ENCODE results near the gene STEAP1B.
"Not testable (repeated sequence)": the region's sequence is repeated elsewhere in the genome, so short reads cannot be mapped to it uniquely, and the experiment has no call there.

Gene STEAP1B

GRCh38 chr7:22464299-22464698, 35.7 kb downstream of the STEAP1B start:
- FAIRE-seq (no peak), DNase-seq (ENCODE audit: insufficient read length, low spot score) (no peak)

- FAIRE-seq (no peak), DNase-seq (ENCODE audit: insufficient read length, low spot score) (no peak)
These were observed 39.5 kb downstream of the STEAP1B start for GRCh38 chr7:22460363-22460988.

GRCh38 chr7:22457471-22457870, 42.5 kb downstream of the STEAP1B start:
- DNase-seq (ENCODE audit: insufficient read length, low spot score): no peak
- FAIRE-seq: no peak

GRCh38 chr7:22454446-22454845, 45.5 kb downstream of the STEAP1B start:
- FAIRE-seq: no peak
- no peak for DNase-seq (ENCODE audit: insufficient read length, low spot score)

GRCh38 chr7:22452960-22453558, 46.9 kb downstream of the STEAP1B start:
- DNase-seq (ENCODE audit: insufficient read length, low spot score) (no peak), FAIRE-seq (no peak)

GRCh38 chr7:22452142-22452959, 47.6 kb downstream of the STEAP1B start:
- FAIRE-seq: no peak
- DNase-seq (ENCODE audit: insufficient read length, low spot score): peak; percentile 18

- DNase-seq (ENCODE audit: insufficient read length, low spot score); FAIRE-seq: not testable (repeated sequence)
These were observed 50.0 kb downstream of the STEAP1B start for GRCh38 chr7:22450013-22450412.

DNA sequence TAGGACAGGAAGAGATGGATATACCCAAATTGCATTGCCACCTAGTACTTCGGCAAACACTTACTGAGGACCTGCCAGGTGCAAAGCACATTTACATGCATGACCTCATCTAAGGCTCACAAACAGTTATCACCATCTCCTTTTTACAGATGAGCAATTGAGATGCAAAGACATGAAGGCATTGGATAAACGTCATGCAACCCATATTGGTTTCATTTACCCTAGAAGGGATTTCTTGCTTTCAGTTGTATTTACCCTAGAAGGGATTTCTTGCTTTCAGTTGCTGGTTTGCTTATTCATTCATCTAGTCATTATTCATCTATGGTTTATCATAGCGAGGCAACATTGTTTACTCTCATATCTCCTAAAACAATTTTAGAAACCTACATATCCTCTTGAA, 52.2 kb downstream of the STEAP1B start:
- DNase-seq (ENCODE audit: insufficient read length, low spot score): no peak
- FAIRE-seq: no peak

DNA sequence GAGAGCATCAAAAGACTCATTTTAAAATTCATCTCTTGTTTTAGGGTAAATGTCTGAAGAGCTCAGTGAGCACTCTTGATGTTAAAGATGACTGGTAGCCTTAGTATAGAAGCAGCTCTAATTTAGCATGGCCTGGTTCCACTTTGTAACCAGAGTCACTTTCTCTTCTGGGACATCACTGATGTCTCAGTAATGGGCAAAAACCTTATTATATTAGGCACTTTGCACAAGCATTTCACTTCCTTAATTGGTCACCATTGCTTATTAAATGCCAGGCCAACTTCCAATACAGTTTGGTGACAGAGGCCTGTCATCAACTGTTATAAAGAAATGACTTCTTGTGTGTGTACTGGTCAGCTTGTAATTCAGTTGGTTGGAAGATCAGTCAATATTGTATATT, 53.0 kb downstream of the STEAP1B start:
- FAIRE-seq (no peak), DNase-seq (ENCODE audit: insufficient read length, low spot score) (no peak)

DNA sequence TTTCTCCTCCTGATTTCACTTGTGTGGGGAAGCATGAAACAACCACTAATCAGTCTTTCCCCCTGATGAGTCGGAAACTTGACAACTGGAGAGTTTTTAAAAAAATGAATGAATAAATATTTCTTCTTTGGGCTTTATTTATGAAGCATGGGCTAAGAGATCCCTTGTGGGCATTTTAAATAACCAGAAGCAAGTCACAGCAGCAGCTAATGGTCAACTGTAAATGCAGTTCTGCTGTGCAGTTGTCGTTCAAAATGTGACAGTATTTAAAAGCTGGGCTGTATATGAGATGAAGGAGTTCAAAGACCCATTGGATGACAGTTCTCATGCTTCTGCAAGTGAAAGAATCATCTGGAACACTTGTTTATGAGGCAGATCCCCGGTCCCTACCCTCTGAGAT, 54.1 kb downstream of the STEAP1B start:
- DNase-seq (ENCODE audit: insufficient read length, low spot score) (no peak), FAIRE-seq (no peak)

DNA sequence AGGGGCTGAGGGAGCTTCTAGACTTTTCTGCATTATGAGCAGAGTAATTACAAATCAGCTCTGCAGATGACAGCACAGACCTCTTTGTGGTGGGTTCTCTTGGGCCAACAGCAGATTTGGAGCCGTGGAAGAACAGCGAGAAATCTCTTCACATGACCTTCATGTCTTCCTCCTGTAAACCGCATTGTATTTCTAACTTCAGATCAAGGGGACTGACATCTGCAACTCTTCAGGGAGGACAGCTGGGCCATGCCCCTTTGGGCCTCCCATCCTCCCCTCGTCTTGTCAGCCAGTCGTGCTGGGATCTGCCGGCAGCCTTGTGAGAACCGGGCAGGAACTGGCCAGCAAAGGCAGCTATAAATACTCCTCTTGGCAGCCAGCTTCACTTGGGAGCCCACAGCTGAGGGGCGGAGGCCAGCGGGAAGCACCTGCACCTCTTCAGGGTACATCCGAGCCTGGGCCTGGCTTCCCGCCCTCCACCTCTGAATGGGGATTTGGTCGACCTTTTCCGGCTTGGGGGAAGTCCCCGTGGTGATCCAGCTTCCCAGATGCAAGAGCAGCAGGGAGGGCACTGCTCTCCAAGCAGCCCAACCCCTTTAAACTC, 54.7 kb downstream of the STEAP1B start:
- DNase-seq (ENCODE audit: insufficient read length, low spot score) (no peak), FAIRE-seq (no peak)

GRCh38 chr7:22444181-22444971, 55.6 kb downstream of the STEAP1B start:
- FAIRE-seq (no peak), DNase-seq (ENCODE audit: insufficient read length, low spot score) (no peak)

GRCh38 chr7:22443370-22444180, 56.4 kb downstream of the STEAP1B start:
- no peak for FAIRE-seq
- DNase-seq (ENCODE audit: insufficient read length, low spot score): peak; percentile 34

DNA sequence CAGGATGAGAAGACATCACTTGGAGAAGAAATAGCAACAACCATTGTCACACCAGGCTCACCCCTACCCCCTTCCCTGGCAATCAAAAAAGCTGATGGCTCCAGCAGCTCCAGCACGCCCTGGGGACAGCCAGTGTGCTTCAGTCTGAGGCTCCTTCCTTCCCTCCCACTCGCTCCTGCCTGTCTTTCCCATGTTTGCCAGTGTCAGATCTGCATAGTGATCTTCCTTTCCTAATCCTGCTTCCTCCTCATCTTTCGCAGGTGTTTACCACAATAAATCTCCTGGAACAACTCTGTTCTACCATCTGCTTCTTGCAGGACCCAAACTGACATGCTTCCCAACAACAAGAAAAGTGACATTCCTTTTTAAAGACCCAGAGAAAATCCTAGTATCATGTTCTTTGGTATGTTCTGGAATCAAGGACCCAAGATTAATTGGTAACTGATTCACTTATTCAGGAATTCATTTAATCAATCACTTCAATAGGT, 57.1 kb downstream of the STEAP1B start:
- FAIRE-seq: no peak
- DNase-seq (ENCODE audit: insufficient read length, low spot score): no peak

DNA sequence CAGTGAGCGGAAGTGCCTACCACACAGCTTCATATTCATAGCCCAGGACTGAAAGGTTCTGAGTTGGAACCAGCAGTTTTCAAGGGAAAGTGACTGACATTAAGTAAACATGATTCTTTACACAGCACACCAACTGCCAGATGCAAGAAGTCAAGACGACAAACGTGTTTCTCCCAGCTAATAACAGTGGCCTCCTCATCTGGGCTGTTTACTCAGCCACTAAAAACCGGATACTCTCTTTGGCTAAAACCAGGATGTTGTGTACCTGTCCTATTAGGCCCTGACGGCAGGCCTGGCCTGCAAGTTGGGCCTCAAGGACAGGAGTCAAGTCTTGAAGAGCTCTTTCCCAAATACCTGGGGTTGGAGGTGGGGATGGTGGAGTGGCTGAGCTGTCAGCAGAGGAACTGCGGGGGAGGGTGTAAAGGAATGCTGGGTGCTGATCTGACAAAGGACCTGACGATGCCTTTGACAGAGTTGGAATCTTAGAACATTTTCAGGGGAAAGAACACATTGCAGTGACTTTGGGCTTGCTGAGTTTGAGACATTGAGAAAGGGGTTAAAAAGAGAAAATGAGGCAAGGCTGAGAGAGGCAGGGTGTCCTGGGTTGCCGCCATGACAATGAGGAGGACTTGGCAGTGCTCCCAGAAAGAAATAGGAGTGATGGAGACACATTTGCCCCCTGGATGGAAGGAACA, 57.7 kb downstream of the STEAP1B start:
- DNase-seq (ENCODE audit: insufficient read length, low spot score) (no peak), FAIRE-seq (no peak)

DNA sequence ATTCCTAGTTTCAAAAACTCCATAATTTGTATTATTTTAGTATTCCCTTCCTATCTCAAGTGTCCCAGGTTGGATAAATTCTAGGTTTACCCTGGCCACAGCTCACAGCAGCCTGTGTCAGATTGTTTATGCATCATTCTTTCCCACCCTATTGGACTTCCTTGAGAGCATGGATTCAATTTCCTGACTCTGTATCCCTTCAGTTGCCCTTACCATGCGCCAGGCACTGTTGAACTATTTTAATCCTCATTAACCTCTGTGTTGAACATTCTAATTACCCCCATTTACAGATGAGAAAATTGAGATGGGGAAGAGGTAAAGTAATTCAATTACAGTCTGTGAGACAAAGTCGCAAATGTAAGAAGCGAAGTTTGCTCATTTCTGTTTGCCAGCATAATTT, 58.8 kb downstream of the STEAP1B start:
- DNase-seq (ENCODE audit: insufficient read length, low spot score) (no peak), FAIRE-seq (no peak)

DNA sequence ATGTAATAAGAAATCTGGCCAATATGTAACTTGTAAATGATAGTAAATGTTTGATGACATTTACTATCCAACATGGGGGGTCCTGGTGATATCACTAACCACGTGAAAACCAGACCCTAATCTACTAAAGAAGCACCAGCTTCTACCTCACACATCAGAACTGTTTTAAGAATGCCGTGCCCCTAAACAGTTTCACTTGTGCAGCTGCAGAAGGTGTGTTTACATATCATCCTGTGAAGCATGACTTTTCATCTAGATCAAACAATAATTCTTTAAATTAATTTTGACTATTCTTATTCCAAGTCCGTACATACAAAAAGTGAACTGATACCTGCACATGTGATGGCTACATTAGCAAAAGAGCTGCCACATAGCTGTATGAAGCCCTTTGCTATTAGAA, 61.0 kb downstream of the STEAP1B start:
- FAIRE-seq: no peak

DNA sequence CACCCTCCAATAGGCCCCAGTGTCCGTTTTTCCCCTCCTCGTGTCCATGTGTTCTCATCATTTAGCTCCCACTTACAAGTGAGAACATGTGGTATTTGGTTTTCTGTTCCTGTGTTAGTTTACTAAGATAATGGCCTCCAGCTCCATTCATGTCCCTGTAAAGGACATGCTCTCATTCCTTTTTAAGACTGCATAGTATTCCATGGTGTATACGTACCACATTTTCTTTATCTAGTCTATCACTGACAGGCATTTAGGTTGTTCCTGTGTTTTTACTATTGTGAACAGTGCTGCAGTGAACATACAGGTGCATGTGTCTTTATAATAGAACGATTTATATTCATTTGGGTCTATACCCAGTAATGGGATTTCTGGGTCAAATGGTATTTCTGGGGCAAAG, 63.4 kb downstream of the STEAP1B start:
- FAIRE-seq; DNase-seq (ENCODE audit: insufficient read length, low spot score): not testable (repeated sequence)

More for the DNA sequence above, 61.0 kb downstream of the STEAP1B start:
- no peak for DNase-seq (ENCODE audit: insufficient read length, low spot score)

GRCh38 chr7:22435720-22436119, 64.3 kb downstream of the STEAP1B start:
- no peak for DNase-seq (ENCODE audit: insufficient read length, low spot score)

More at GRCh38 chr7:22435720-22436119, 64.3 kb downstream of the STEAP1B start:
- no peak for FAIRE-seq

All from HTR-8/SVneo (cell line).